ENCODE measurements around the gene PPARG. TPM values are rescaled to one million over a fixed set of nuclear protein-coding genes. Genes with fewer than 3 reads are reported as not detected.
"Not testable (repeated sequence)": the region's sequence is repeated elsewhere in the genome, so short reads cannot be mapped to it uniquely, and the experiment has no call there.

The PPARG gene
- total RNA-seq, 3 donors from 2014 or later, result 61.6 to 173 (median 98.8) TPM

GRCh38 chr3:12273045-12273695 lies 15.7 kb upstream of the PPARG start:
- Histone ChIP-seq H3K4me1 (ENCODE audit: low read depth) (no peaks in the 10 kb centered on the region), H3K4me3 (no peak overlapping the region), H3K36me3 (ENCODE audit: low read depth) (no peaks in the 10 kb centered on the region), H3K9me3 (no peaks in the 10 kb centered on the region)
- DNase-seq (no peak), ATAC-seq (no peak)
- intact Hi-C loops (cut with DNase I, micrococcal nuclease), result no loop called here
- TF ChIP-seq, protein P1, sequence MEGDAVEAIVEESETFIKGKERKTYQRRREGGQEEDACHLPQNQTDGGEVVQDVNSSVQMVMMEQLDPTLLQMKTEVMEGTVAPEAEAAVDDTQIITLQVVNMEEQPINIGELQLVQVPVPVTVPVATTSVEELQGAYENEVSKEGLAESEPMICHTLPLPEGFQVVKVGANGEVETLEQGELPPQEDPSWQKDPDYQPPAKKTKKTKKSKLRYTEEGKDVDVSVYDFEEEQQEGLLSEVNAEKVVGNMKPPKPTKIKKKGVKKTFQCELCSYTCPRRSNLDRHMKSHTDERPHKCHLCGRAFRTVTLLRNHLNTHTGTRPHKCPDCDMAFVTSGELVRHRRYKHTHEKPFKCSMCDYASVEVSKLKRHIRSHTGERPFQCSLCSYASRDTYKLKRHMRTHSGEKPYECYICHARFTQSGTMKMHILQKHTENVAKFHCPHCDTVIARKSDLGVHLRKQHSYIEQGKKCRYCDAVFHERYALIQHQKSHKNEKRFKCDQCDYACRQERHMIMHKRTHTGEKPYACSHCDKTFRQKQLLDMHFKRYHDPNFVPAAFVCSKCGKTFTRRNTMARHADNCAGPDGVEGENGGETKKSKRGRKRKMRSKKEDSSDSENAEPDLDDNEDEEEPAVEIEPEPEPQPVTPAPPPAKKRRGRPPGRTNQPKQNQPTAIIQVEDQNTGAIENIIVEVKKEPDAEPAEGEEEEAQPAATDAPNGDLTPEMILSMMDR (IDR thresholded peaks at IDR 0.05), result no peak

DNA sequence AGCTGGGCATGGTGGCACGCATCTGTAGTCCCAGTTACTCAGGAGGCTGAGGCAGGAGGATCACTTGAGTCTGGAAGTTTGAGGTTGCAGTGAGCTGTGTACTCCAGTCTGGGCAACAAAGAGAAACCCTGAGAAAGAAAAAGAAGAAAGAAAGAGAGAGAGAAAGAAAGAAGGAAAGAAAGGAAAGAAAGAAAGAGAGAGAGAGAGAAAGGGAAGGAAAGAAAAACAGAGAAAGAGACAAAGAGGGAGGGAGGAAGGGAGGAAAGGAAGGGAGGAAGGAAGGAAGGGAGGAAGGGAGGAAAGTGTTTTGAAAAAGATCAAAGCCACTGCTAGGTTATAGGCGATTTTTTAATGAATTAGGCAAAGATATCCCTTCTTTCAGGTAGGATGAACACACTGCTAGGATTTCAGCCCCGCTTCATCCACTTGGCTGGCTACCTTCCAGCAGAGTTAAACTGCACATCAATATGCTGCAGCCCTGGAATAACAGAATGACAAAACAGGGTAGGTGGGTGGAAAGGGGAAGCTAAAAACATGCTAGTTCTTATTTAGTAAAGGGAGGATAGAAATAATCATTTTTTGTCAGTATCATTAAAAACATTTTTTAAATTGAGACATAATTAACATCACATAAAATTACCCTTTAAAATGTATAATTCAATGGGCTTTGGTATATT lies 12.8 kb upstream of the PPARG start:
- H3K4me3 ChIP-seq, result no peak overlapping the region
- DNase-seq (no peak), ATAC-seq (no peak)
- no peaks in the 10 kb centered on the region for H3K4me1 ChIP-seq (ENCODE audit: low read depth)
- no peaks in the 10 kb centered on the region for H3K9me3 ChIP-seq
- TF ChIP-seq, protein P1 (IDR thresholded peaks at IDR 0.05), result no peak
- H3K36me3 ChIP-seq (ENCODE audit: low read depth), result no peaks in the 10 kb centered on the region
- intact Hi-C loops (cut with DNase I, micrococcal nuclease), result no loop called here

DNA sequence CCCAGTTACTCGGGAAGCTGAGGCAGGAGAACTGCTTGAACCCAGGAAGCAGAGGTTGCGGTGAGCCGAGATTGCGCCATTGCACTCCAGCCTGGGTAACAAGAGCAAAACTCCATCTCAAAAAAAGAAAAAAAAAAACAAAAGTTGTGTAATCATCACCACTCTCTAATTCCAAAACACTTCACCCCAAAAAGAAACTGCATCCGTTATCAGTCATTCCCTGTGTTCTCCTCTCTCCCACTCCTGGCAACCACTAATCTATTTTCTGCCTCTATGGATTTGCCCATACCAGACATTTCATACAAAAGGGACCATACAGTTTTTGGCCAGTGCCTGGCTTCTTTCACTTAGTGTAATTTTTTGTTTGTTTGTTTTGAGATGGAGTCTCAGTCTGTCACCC lies 12.0 kb upstream of the PPARG start:
- intact Hi-C loops (cut with DNase I, micrococcal nuclease); DNase-seq; H3K4me1 ChIP-seq (ENCODE audit: low read depth): not testable (repeated sequence)

GRCh38 chr3:12278566-12278965 lies 10.3 kb upstream of the PPARG start:
- Histone ChIP-seq H3K9me3 (no peaks in the 10 kb centered on the region), H3K36me3 (ENCODE audit: low read depth) (no peaks in the 10 kb centered on the region), H3K4me3 (no peak overlapping the region), H3K4me1 (ENCODE audit: low read depth) (no peaks in the 10 kb centered on the region)
- TF ChIP-seq, protein P1 (IDR thresholded peaks at IDR 0.05), result no peak
- intact Hi-C loops (cut with DNase I, micrococcal nuclease), result no loop called here
- ATAC-seq, result no peak
- DNase-seq, result no peak

More for the DNA sequence above, 12.0 kb upstream of the PPARG start:
- H3K4me3 ChIP-seq; H3K9me3 ChIP-seq; H3K36me3 ChIP-seq (ENCODE audit: low read depth); ATAC-seq: not testable (repeated sequence)

DNA sequence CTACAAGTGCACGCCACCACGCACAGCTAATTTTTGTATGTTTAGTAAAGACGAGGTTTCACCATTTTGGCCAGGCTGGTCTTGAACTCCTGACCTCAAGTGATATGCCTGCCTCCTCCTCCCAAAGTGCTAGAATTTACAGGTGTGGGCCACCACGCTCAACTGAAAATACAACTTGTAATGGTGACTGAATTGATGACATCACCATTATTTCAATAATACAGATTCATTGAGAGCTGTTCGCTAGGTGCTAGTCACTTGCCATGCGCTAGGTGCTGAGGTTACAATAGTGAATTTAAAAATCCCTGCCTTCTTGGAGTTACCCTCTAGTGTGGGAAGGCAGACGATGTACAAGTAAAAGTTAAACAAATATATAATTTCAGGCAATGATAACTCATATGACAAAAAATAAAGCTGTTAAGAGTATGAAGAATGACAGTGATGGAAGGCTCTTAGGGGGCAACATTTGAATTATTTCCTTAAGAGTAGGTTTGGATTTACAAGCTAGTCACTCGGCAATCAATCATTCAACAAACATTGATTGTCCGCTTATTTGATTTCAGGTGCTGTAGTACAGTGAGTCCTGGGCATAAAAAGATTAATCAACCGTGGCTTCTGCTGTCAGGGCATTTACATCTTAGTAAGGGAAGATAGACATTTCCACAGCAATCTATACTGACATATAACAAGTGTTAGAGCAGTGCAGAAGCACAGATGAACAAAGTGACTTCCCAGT lies 9.1 kb upstream of the PPARG start:
- TF ChIP-seq, protein P1 (IDR thresholded peaks at IDR 0.05), result no peak
- no peak for ATAC-seq
- Histone ChIP-seq H3K4me1 (ENCODE audit: low read depth) (no peaks in the 10 kb centered on the region), H3K36me3 (ENCODE audit: low read depth) (no peaks in the 10 kb centered on the region), H3K9me3 (no peaks in the 10 kb centered on the region), H3K4me3 (no peak overlapping the region)
- intact Hi-C loops (cut with DNase I, micrococcal nuclease), result loop anchor here in 1 of 2 donors (10.0 kb wide), 1 partner anchor 205 kb away; the partner anchor contains the start of gene TSEN2
- no peak for DNase-seq

GRCh38 chr3:12280357-12280806 lies 8.5 kb upstream of the PPARG start:
- Histone ChIP-seq H3K36me3 (ENCODE audit: low read depth) (no peaks in the 10 kb centered on the region), H3K9me3 (no peaks in the 10 kb centered on the region), H3K4me3 (no peak overlapping the region), H3K4me1 (ENCODE audit: low read depth) (no peaks in the 10 kb centered on the region)
- DNase-seq, result no peak
- TF ChIP-seq, protein P1 (IDR thresholded peaks at IDR 0.05), result no peak
- no peak for ATAC-seq
- intact Hi-C loops (cut with DNase I, micrococcal nuclease), result loop anchor here in 1 of 2 donors (10.0 kb wide), 1 partner anchor 204 kb away; the partner anchor contains the start of gene TSEN2

All from mucosa of descending colon (tissue), 3 donors.